SIG-M5 (cell line): ENCODE results near the gene RPUSD3.

Source experiments
- DNase-seq: peaks from one replicate; lab custom pipeline; 2025; lab: John Stamatoyannopoulos, UW

RPUSD3 gene

GRCh38 chr3:9834520-9835380 lies 9.1 kb downstream of the RPUSD3 start:
- no peak for DNase-seq

- DNase-seq = no peak
Measured at GRCh38 chr3:9833078-9833477, 10.7 kb downstream of the RPUSD3 start.

GRCh38 chr3:9831253-9831652 lies 12.6 kb downstream of the RPUSD3 start:
- no peak for DNase-seq

- DNase-seq = no peak
Measured at GRCh38 chr3:9828801-9829755, 14.7 kb downstream of the RPUSD3 start.

- DNase-seq = no peak
Measured at GRCh38 chr3:9826815-9827573, 16.8 kb downstream of the RPUSD3 start.

GRCh38 chr3:9825451-9826040 lies 18.3 kb downstream of the RPUSD3 start:
- DNase-seq = no peak

- no peak for DNase-seq
Measured at GRCh38 chr3:9820946-9821345, 22.9 kb downstream of the RPUSD3 start.

GRCh38 chr3:9820543-9820942 lies 23.3 kb downstream of the RPUSD3 start:
- DNase-seq = no peak

- DNase-seq = no peak
Measured at GRCh38 chr3:9818666-9819335, 25.0 kb downstream of the RPUSD3 start.

GRCh38 chr3:9817436-9817835 lies 26.4 kb downstream of the RPUSD3 start:
- no peak for DNase-seq

GRCh38 chr3:9815986-9816385 lies 27.8 kb downstream of the RPUSD3 start:
- DNase-seq = no peak

GRCh38 chr3:9812870-9813483 lies 30.8 kb downstream of the RPUSD3 start:
- no peak for DNase-seq

- DNase-seq = no peak
Measured at GRCh38 chr3:9810846-9811245, 33.0 kb downstream of the RPUSD3 start.

GRCh38 chr3:9810433-9810770 lies 33.4 kb downstream of the RPUSD3 start:
- no peak for DNase-seq

GRCh38 chr3:9809615-9810432 lies 34.0 kb downstream of the RPUSD3 start, which contains the start of gene TTLL3:
Gene TTLL3, plus strand, starts transcription at chr3:9810262. Its CDS starts 400 bp downstream, at chr3:9810662.
- DNase-seq = no peak

GRCh38 chr3:9809239-9809614 lies 34.6 kb downstream of the RPUSD3 start:
- no peak for DNase-seq

- DNase-seq = no peak
Measured at GRCh38 chr3:9808345-9809037, 35.3 kb downstream of the RPUSD3 start.

- no peak for DNase-seq
Measured at GRCh38 chr3:9807981-9808344, 35.8 kb downstream of the RPUSD3 start.
